ENCODE results near the gene OSBPL10. TPM values are rescaled to one million over a fixed set of nuclear protein-coding genes. Genes with fewer than 3 reads are reported as not detected.

OSBPL10 gene
- total RNA-seq, 4 donors from 2014 or later: 7.9 to 25.5 (median 11.8) TPM

DNA sequence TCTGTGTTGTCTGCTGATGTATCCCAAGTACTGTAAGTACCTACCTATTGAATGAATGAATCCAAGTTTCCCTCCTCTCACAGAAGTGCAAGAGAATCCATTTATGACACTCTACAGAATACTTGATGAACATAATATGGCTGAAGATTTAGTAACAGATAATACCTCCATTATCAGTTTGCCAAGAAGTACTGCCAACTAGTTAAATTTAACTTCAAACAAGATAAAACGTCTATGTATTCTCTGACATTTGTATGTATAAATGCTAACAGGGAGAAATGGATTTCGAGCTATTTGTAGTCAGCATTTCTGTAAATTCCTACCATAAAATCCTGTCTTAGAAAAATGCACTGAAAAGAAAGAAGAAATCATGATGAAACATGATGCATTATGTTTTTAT lies 230.7 kb downstream of the OSBPL10 start:
- H3K27me3 ChIP-seq: no peaks in the 10 kb centered on the region
- H3K27ac ChIP-seq: no peak overlapping the region
- 38 to 50% methylated on average over 2 of the region's 2 CpGs for WGBS, 2 donors (ENCODE audit: low coverage in 1 of 2)
- no peak overlapping the region for H3K4me3 ChIP-seq
- no peaks in the 10 kb centered on the region for H3K36me3 ChIP-seq
- no peaks in the 10 kb centered on the region for H3K9me3 ChIP-seq
- no peaks in the 10 kb centered on the region for H3K4me1 ChIP-seq
- TF ChIP-seq, protein P1, sequence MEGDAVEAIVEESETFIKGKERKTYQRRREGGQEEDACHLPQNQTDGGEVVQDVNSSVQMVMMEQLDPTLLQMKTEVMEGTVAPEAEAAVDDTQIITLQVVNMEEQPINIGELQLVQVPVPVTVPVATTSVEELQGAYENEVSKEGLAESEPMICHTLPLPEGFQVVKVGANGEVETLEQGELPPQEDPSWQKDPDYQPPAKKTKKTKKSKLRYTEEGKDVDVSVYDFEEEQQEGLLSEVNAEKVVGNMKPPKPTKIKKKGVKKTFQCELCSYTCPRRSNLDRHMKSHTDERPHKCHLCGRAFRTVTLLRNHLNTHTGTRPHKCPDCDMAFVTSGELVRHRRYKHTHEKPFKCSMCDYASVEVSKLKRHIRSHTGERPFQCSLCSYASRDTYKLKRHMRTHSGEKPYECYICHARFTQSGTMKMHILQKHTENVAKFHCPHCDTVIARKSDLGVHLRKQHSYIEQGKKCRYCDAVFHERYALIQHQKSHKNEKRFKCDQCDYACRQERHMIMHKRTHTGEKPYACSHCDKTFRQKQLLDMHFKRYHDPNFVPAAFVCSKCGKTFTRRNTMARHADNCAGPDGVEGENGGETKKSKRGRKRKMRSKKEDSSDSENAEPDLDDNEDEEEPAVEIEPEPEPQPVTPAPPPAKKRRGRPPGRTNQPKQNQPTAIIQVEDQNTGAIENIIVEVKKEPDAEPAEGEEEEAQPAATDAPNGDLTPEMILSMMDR (IDR thresholded peaks at IDR 0.05): no peak
- TF ChIP-seq POLR2A (IDR thresholded peaks at IDR 0.05) (no peak), POLR2AphosphoS5 (IDR thresholded peaks at IDR 0.05) (no peak), EP300 (IDR thresholded peaks at IDR 0.05) (no peak)
- no peak for ATAC-seq

DNA sequence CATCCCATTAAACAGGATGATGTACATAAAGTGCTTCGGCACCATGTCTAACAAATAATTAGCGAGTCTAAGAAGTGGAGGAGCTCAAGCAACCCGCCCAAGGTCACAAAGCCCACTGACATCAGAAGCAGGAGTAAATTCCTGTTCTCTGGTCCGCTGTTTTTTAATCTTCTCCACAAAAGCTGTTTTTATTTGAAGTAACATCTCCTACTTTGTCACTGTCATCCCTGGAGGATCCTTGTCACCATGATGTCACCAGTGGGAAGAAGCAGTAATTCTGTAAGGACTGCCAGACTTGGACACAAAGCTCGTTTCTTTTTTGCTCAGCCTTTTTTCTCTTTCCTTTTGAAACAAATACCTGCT lies 232.1 kb downstream of the OSBPL10 start:
- H3K27ac ChIP-seq: no peak overlapping the region
- H3K4me3 ChIP-seq: no peak overlapping the region
- TF ChIP-seq EP300 (IDR thresholded peaks at IDR 0.05): no peak
- no peak for TF ChIP-seq POLR2A (IDR thresholded peaks at IDR 0.05)
- no peak for TF ChIP-seq POLR2AphosphoS5 (IDR thresholded peaks at IDR 0.05)
- TF ChIP-seq, protein P1 (IDR thresholded peaks at IDR 0.05): no peak
- H3K36me3 ChIP-seq: no peaks in the 10 kb centered on the region
- no peaks in the 10 kb centered on the region for H3K27me3 ChIP-seq
- H3K4me1 ChIP-seq: no peaks in the 10 kb centered on the region
- H3K9me3 ChIP-seq: no peaks in the 10 kb centered on the region
- WGBS, 2 donors (ENCODE audit: low coverage in 1 of 2): 75 to 80% methylated on average over 5 of the region's 5 CpGs
- no peak for ATAC-seq

GRCh38 chr3:31748281-31748932 lies 232.7 kb downstream of the OSBPL10 start:
- TF ChIP-seq POLR2A (IDR thresholded peaks at IDR 0.05) (no peak), POLR2AphosphoS5 (IDR thresholded peaks at IDR 0.05) (no peak), EP300 (IDR thresholded peaks at IDR 0.05) (no peak)
- TF ChIP-seq, protein P1 (IDR thresholded peaks at IDR 0.05): no peak
- H3K4me3 ChIP-seq: no peak overlapping the region
- no peaks in the 10 kb centered on the region for H3K9me3 ChIP-seq
- no peak for ATAC-seq
- 81 to 94% methylated on average over 4 to 5 of the region's 5 CpGs for WGBS, 2 donors (ENCODE audit: low coverage in 1 of 2)
- H3K27me3 ChIP-seq: no peaks in the 10 kb centered on the region
- H3K4me1 ChIP-seq: no peaks in the 10 kb centered on the region
- no peak overlapping the region for H3K27ac ChIP-seq
- H3K36me3 ChIP-seq: no peaks in the 10 kb centered on the region

- Histone ChIP-seq H3K27ac (no peak overlapping the region), H3K4me3 (no peak overlapping the region), H3K4me1 (no peaks in the 10 kb centered on the region), H3K9me3 (no peaks in the 10 kb centered on the region), H3K27me3 (no peaks in the 10 kb centered on the region), H3K36me3 (no peaks in the 10 kb centered on the region)
- no peak for ATAC-seq
- TF ChIP-seq POLR2AphosphoS5 (IDR thresholded peaks at IDR 0.05) (no peak), POLR2A (IDR thresholded peaks at IDR 0.05) (no peak), EP300 (IDR thresholded peaks at IDR 0.05) (no peak)
- TF ChIP-seq, protein P1 (IDR thresholded peaks at IDR 0.05): no peak
- 92 to 97% methylated on average over 5 to 6 of the region's 9 CpGs for WGBS, 2 donors (ENCODE audit: low coverage in 1 of 2)
These were observed 233.3 kb downstream of the OSBPL10 start for GRCh38 chr3:31747785-31748184.

DNA sequence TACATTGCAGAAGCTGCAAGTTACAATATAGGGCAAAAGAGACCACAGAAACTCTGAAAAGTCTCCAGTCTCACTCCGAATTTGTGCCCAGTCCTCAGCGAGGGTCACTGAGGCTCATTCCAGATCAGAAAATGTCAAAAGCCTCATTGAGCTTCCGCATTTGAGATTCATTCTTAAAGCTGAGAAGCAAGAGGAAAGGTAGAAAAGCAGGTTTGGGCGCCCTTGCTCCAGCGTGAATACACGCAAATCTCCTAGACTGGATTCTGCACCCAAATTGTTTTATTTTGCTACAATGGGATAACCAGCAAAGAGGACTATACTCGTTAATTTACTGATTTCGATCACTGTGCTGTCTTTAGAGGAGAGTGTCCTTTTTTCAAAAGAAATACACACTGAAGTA lies 236.1 kb downstream of the OSBPL10 start:
- Histone ChIP-seq H3K9me3 (no peaks in the 10 kb centered on the region), H3K4me3 (no peak overlapping the region), H3K36me3 (no peaks in the 10 kb centered on the region), H3K27ac (no peak overlapping the region), H3K27me3 (no peaks in the 10 kb centered on the region), H3K4me1 (no peaks in the 10 kb centered on the region)
- 93% methylated on average over 8 of the region's 8 CpGs; no CpG with 5 or more reads in 1 of the 2 donors for WGBS, 2 donors (ENCODE audit: low coverage in 1 of 2)
- no peak for TF ChIP-seq EP300 (IDR thresholded peaks at IDR 0.05)
- no peak for TF ChIP-seq POLR2A (IDR thresholded peaks at IDR 0.05)
- no peak for TF ChIP-seq POLR2AphosphoS5 (IDR thresholded peaks at IDR 0.05)
- TF ChIP-seq, protein P1 (IDR thresholded peaks at IDR 0.05): no peak
- ATAC-seq: no peak
